H1 (cell line): ENCODE measurements around the gene SIGLEC7. TPM values are rescaled to one million over a fixed set of nuclear protein-coding genes. Genes with fewer than 3 reads are reported as not detected.

ENCODE experiments used
- CTCF ChIA-PET: fragments of 300-600 bp; sonication (Branson Sonifier 250); formaldehyde crosslinking; loops from one replicate; lab custom pipeline; 2021; ENCODE audit not compliant: partially characterized antibody; lab: Charles Lee
- POLR2A ChIA-PET: fragments of 300-600 bp; sonication (Branson Sonifier 250); formaldehyde crosslinking; loops from one replicate; lab custom pipeline; 2021; ENCODE audit warnings: inconsistent platforms; ENCODE audit not compliant: partially characterized antibody; lab: Charles Lee
- DNase-seq, 2 experiments: peaks; one replicate each; pipeline versions ENCODE4 v3.0.0 to v3.0.0-alpha.2; 2010 to 2022; ENCODE audit warnings: low spot score in 2 of 2, low read depth in 1 of 2, mixed read lengths in 1 of 2
- FAIRE-seq: peaks from 2 replicates; lab custom pipeline; 2011; peaks lifted over from hg19 to GRCh38; lab: Jason Lieb, UNC
- H2AFZ ChIP-seq: 2 replicates; pipeline ENCODE4 v1.8.1; 2012; ENCODE audit warnings: low read length, inconsistent platforms
- H2AK5ac ChIP-seq: 2 replicates; pipeline ENCODE4 v1.6.1; 2013; ENCODE audit warnings: low read depth, low read length
- H2BK120ac ChIP-seq: replicated peaks from 2 replicates; pipeline ENCODE3; 2013; ENCODE audit warnings: low read depth, low read length, inconsistent platforms
- H2BK12ac ChIP-seq: 2 replicates; pipeline ENCODE4 v1.6.1; 2013; ENCODE audit warnings: low read depth, low read length
- H2BK15ac ChIP-seq: 2 replicates; pipeline ENCODE4 v1.6.1; 2013; ENCODE audit warnings: low read length
- H2BK20ac ChIP-seq: 2 replicates; pipeline ENCODE4 v1.6.1; 2013; ENCODE audit warnings: low read length
- H2BK5ac ChIP-seq: 2 replicates; pipeline ENCODE4 v1.6.1; 2013; ENCODE audit warnings: low read depth, low read length
- H3K14ac ChIP-seq: 2 replicates; pipeline ENCODE4 v1.6.1; 2013; ENCODE audit warnings: inconsistent platforms; ENCODE audit not compliant: insufficient read length
- H3K18ac ChIP-seq: 2 replicates; pipeline ENCODE4 v1.6.1; 2013; ENCODE audit warnings: low read length; ENCODE audit errors: extremely low read depth
- H3K23ac ChIP-seq: 2 replicates; pipeline ENCODE4 v1.6.1; 2013; ENCODE audit warnings: inconsistent platforms; ENCODE audit not compliant: insufficient read length
- H3K23me2 ChIP-seq: 2 replicates; pipeline ENCODE4 v1.6.1; 2013; ENCODE audit warnings: low read depth, low read length
- H3K27ac ChIP-seq: 2 replicates; pipeline ENCODE4 v1.6.1; 2011; ENCODE audit warnings: low read depth, low read length, inconsistent platforms
- H3K27me3 ChIP-seq, 4 experiments: replicated peaks in 1 of 4; 1 replicate in 1 of 4; 2 replicates in 3 of 4; pipeline versions ENCODE4 v1.6.1 to v1.8.1; 2011 to 2013; ENCODE audit warnings: low read length in 3 of 4, mild to moderate bottlenecking in 3 of 4, inconsistent platforms in 2 of 4, mixed read lengths in 2 of 4, moderate library complexity in 1 of 4; ENCODE audit not compliant: control insufficient read depth in 3 of 4, insufficient read depth in 3 of 4; ENCODE audit errors: extremely low read depth in 1 of 4
- H3K36me3 ChIP-seq, 4 experiments: 2 replicates each; pipeline versions ENCODE4 v1.6.1 to v1.8.1; 2011 to 2013; ENCODE audit warnings: mild to moderate bottlenecking in 4 of 4, low read length in 3 of 4, moderate library complexity in 2 of 4, control low read depth in 1 of 4, inconsistent platforms in 1 of 4; ENCODE audit not compliant: insufficient read depth in 4 of 4, control insufficient read depth in 2 of 4
- H3K4ac ChIP-seq: replicated peaks from 2 replicates; pipeline ENCODE3; 2013; ENCODE audit warnings: low read length, low read depth, mixed read lengths, inconsistent platforms; ENCODE audit not compliant: insufficient read length
- H3K4me1 ChIP-seq, 4 experiments: replicated peaks in 1 of 4; 1 replicate in 1 of 4; 2 replicates in 3 of 4; pipeline versions ENCODE4 v1.6.1 to v1.8.1; 2011 to 2013; ENCODE audit warnings: low read length in 3 of 4, inconsistent platforms in 2 of 4, mixed read lengths in 1 of 4; ENCODE audit not compliant: insufficient read depth in 4 of 4, control insufficient read depth in 3 of 4
- H3K4me2 ChIP-seq, 2 experiments: 2 replicates each; pipeline versions ENCODE4 v1.6.1 to v1.8.1; 2011 to 2013; ENCODE audit warnings: low read depth in 2 of 2, low read length in 2 of 2, control low read depth in 1 of 2, inconsistent platforms in 1 of 2, mild to moderate bottlenecking in 1 of 2; ENCODE audit not compliant: insufficient read depth in 1 of 2
- H3K4me3 ChIP-seq, 4 experiments: fragments of 200-600, 300-600 bp in 1 of 4; sonication (generic), shearing (Covaris generic), sonication (Bioruptor Twin) in 1 of 4; 2 replicates each; pipeline versions ENCODE4 v1.5.1 to v1.8.1; 2011 to 2016; ENCODE audit warnings: low read length in 4 of 4, low read depth in 3 of 4, control low read depth in 2 of 4, inconsistent platforms in 2 of 4, mild to moderate bottlenecking in 2 of 4, mixed read lengths in 1 of 4, moderate library complexity in 1 of 4; ENCODE audit not compliant: insufficient read depth in 2 of 4; ENCODE audit errors: extremely low read depth in 1 of 4
- H3K56ac ChIP-seq: replicated peaks from 2 replicates; pipeline ENCODE3; 2013; ENCODE audit warnings: low read depth, mild to moderate bottlenecking, mixed read lengths, low read length, inconsistent platforms; ENCODE audit not compliant: insufficient read length
- H3K79me1 ChIP-seq: 2 replicates; pipeline ENCODE4 v1.6.1; 2013; ENCODE audit warnings: low read depth, low read length, control low read depth
- H3K79me2 ChIP-seq, 2 experiments: 2 replicates each; pipeline versions ENCODE4 v1.6.1 to v1.8.1; 2012 to 2013; ENCODE audit warnings: low read length in 2 of 2, mild to moderate bottlenecking in 2 of 2, inconsistent platforms in 1 of 2; ENCODE audit not compliant: insufficient read depth in 2 of 2, control insufficient read depth in 1 of 2
- H3K9ac ChIP-seq, 4 experiments: replicated peaks in 1 of 4; 1 replicate in 1 of 4; 2 replicates in 3 of 4; pipeline versions ENCODE4 v1.6.1 to v1.8.1; 2011 to 2013; ENCODE audit warnings: low read depth in 3 of 4, low read length in 3 of 4, control low read depth in 2 of 4, mild to moderate bottlenecking in 2 of 4, moderate library complexity in 2 of 4, inconsistent platforms in 1 of 4; ENCODE audit errors: extremely low read depth in 1 of 4
- H3K9me3 ChIP-seq, 2 experiments: 2 replicates each; pipeline versions ENCODE4 v1.6.1 to v1.8.1; 2012 to 2013; ENCODE audit warnings: mild to moderate bottlenecking in 2 of 2, moderate library complexity in 2 of 2, control low read depth in 1 of 2, inconsistent platforms in 1 of 2, low read depth in 1 of 2, low read length in 1 of 2, mixed read lengths in 1 of 2; ENCODE audit not compliant: insufficient read depth in 2 of 2
- H4K20me1 ChIP-seq, 2 experiments: replicated peaks in 1 of 2; 2 replicates each; pipeline versions ENCODE3 to v1.8.1; 2011 to 2013; ENCODE audit warnings: inconsistent platforms in 2 of 2, low read length in 2 of 2, mild to moderate bottlenecking in 1 of 2; ENCODE audit not compliant: insufficient read depth in 2 of 2, control insufficient read depth in 1 of 2
- H4K5ac ChIP-seq: 2 replicates; pipeline ENCODE4 v1.6.1; 2013; ENCODE audit warnings: low read length, low read depth, mixed read lengths, inconsistent platforms; ENCODE audit not compliant: insufficient read length
- H4K8ac ChIP-seq: 2 replicates; pipeline ENCODE4 v1.8.0; 2013; ENCODE audit warnings: mild to moderate bottlenecking, moderate library complexity, low read length, inconsistent platforms; ENCODE audit not compliant: insufficient read depth; ENCODE audit errors: extremely low read depth
- H4K91ac ChIP-seq: replicated peaks from 2 replicates; pipeline ENCODE3; 2013; ENCODE audit warnings: low read length, mixed read lengths, inconsistent platforms; ENCODE audit not compliant: insufficient read length
- CBX8 ChIP-seq: fragments of 300-800, 300-1000 bp; sonication (generic); IDR thresholded peaks from 2 replicates; pipeline ENCODE4 v1.7.1; 2016; ENCODE audit warnings: low read depth, low read length, borderline replicate concordance
- CTCF ChIP-seq, 3 experiments: IDR thresholded peaks; 1 replicate in 2 of 3; 2 replicates in 1 of 3; pipeline versions ENCODE4 v1.5.1 to v1.6.1; 2011; ENCODE audit warnings: low read length in 3 of 3, mild to moderate bottlenecking in 3 of 3, inconsistent platforms in 2 of 3, low read depth in 1 of 3, moderate library complexity in 1 of 3; ENCODE audit not compliant: insufficient read depth in 1 of 3; ENCODE audit errors: control extremely low read depth in 1 of 3
- RAD21 ChIP-seq, 2 experiments: IDR thresholded peaks in 1 of 2; conservative IDR thresholded peaks in 1 of 2; 2 replicates each; pipeline ENCODE4 v1.6.1; 2011; ENCODE audit warnings: low read depth in 2 of 2, low read length in 2 of 2, improper control_type of control experiment in 1 of 2, inconsistent platforms in 1 of 2, mild to moderate bottlenecking in 1 of 2, moderate library complexity in 1 of 2
- WGBS, 2 experiments: shearing (Covaris generic) in 1 of 2; methylation state at CpG; one replicate each; pipeline versions ENCODE4 v1.1.6 to v1.1.7; 2013 to 2015; ENCODE audit warnings: low lambda C conversion rate in 2 of 2, mixed read lengths in 2 of 2, inconsistent platforms in 1 of 2, low coverage in 1 of 2, missing lambda C conversion rate in 1 of 2; ENCODE audit not compliant: insufficient replicate concordance in 2 of 2, insufficient coverage in 1 of 2, insufficient read length in 1 of 2; ENCODE audit errors: extremely low coverage in 1 of 2, missing lambda C conversion rate in 1 of 2; 5-methylcytosine and 5-hydroxymethylcytosine counted together
- polyA plus RNA-seq, 7 experiments: library from polyadenylated mRNA; depleted of rRNA in 3 of 7; stranded (reverse) in 5 of 7; unstranded in 2 of 7; fragments of >200 nt in 5 of 7; fragments of 200-250 nt in 2 of 7; gene quantifications; 1 replicate in 5 of 7; 2 replicates in 1 of 7; 4 replicates in 1 of 7; pipeline versions ENCODE4 v1.2.1 to v1.2.3, GENCODE V29; 2011 to 2013; ENCODE audit warnings: missing spikeins in 2 of 7, mixed read lengths in 2 of 7
- total RNA-seq: library from RNA; stranded (reverse); fragmentation: NEBNext Ultra II Directional; extraction: Animal tissue kit (Norgen Biotek cat#: 25700); gene quantifications from 2 replicates; pipeline ENCODE4 v1.2.1, GENCODE V29; 2021

The SIGLEC7 gene
- total and polyA plus RNA-seq, 2 of the 8 experiments (the other 6 are each of a cell fraction or from before 2014, with no cell fraction given): not detected

- ChIA-PET CTCF (interaction anchor here (0.7 to 8.3 kb wide), 52 partner anchors 8 to 1151 kb away, joined by 3 to 269 read pairs (median 4); partner anchors contain the start of genes KLK10, KLK11, KLK13 and KLK8), POLR2A (interaction anchor here (0.7 to 1.6 kb wide), 9 partner anchors 12 to 304 kb away, joined by 3 to 5 read pairs (median 4); partner anchors contain the start of genes CTU1, KLK10 and KLK11)
- H2BK5ac ChIP-seq: no peak overlapping the region
- no peak overlapping the region for H3K18ac ChIP-seq
- 83% methylated on average over 6 of the region's 6 CpGs; no CpG with 5 or more reads in 1 of the 2 experiments for WGBS, 2 experiments
- no peak for FAIRE-seq
- no peak overlapping the region for H3K14ac ChIP-seq
- H3K23ac ChIP-seq: no peak overlapping the region
- H3K4me3 ChIP-seq: no peak overlapping the region
- H3K9me3 ChIP-seq: no peaks in the 10 kb centered on the region
- H3K79me2 ChIP-seq: no peaks in the 10 kb centered on the region
- H3K4me2 ChIP-seq: no peak overlapping the region
- DNase-seq: no peak
- H2BK15ac ChIP-seq: no peak overlapping the region
- TF ChIP-seq CTCF (IDR thresholded peaks at IDR 0.05; ENCODE audit: control extremely low read depth in 1 of 3, insufficient read depth in 1 of 3, low read depth in 1 of 3, low read length in 3 of 3): peak in 2 of 3 experiments; percentile 52 to 56; a peak in 3 of 4 replicates
- TF ChIP-seq RAD21 (IDR thresholded peaks at IDR 0.05 in 1 of 2, conservative IDR thresholded peaks at IDR 0.05 in 1 of 2; ENCODE audit: low read depth in 2 of 2, low read length in 2 of 2): peak; percentile 59 to 63
- no peak for TF ChIP-seq CBX8
- peaks cover 0 to 6% (median 2%) of the 10 kb centered on the region in 4 experiments; a peak in 4 of 7 replicates for H3K4me1 ChIP-seq
- no peaks in the 10 kb centered on the region for H3K23me2 ChIP-seq
- H3K56ac ChIP-seq: no peak overlapping the region
- H2AK5ac ChIP-seq: no peak overlapping the region
- H4K5ac ChIP-seq: no peak overlapping the region
- no peak overlapping the region for H4K91ac ChIP-seq
- H3K36me3 ChIP-seq: no peaks in the 10 kb centered on the region
- H4K8ac ChIP-seq: no peak overlapping the region
- H2AFZ ChIP-seq: no peak overlapping the region
- H3K27me3 ChIP-seq: no peaks in the 10 kb centered on the region; a peak in 1 of 7 replicates
- peaks cover 3% of the 10 kb centered on the region; the same call in 1 of the 2 replicates for H3K79me1 ChIP-seq
- H2BK12ac ChIP-seq: no peak overlapping the region
- no peak overlapping the region for H3K27ac ChIP-seq
- no peak overlapping the region for H2BK20ac ChIP-seq
- H3K9ac ChIP-seq: no peak overlapping the region
- no peak overlapping the region for H3K4ac ChIP-seq
- H2BK120ac ChIP-seq: no peak overlapping the region
- peaks cover 2 to 3% of the 10 kb centered on the region in 2 experiments for H4K20me1 ChIP-seq
Measured at GRCh38 chr19:51096473-51097165, 45.5 kb upstream of the SIGLEC7 start.
